Activated T-helper 17 cell treated with anti-CD3 and anti-CD28 coated beads, Interleukin-2, amount 50 U/mL, for 72 hours (primary cell): ENCODE data around the gene CACNB2. TPM values are rescaled to one million over a fixed set of nuclear protein-coding genes. Genes with fewer than 3 reads are reported as not detected.
"Not testable (repeated sequence)": the region's sequence is repeated elsewhere in the genome, so short reads cannot be mapped to it uniquely, and the experiment has no call there.

Source experiments
- ATAC-seq: fragments of 150-1000 bp; cut with Tn5 transposase; replicated peaks from 2 replicates; pipeline ENCODE4 v1.10.0; 2021; ENCODE audit warnings: mild to moderate bottlenecking, moderate library complexity
- H3K27ac Mint-ChIP-seq: one replicate; pipeline ENCODE4 v1.8.0; 2022; ENCODE audit warnings: mixed read lengths
- H3K27me3 Mint-ChIP-seq: one replicate; pipeline ENCODE4 v1.8.0; 2022; ENCODE audit warnings: mixed read lengths
- H3K36me3 Mint-ChIP-seq: one replicate; pipeline ENCODE4 v1.8.0; 2022; ENCODE audit warnings: low read depth, mild to moderate bottlenecking, mixed read lengths
- H3K4me1 Mint-ChIP-seq: one replicate; pipeline ENCODE4 v1.8.0; 2022; ENCODE audit warnings: mixed read lengths
- H3K4me3 Mint-ChIP-seq: one replicate; pipeline ENCODE4 v1.8.0; 2022; ENCODE audit warnings: mild to moderate bottlenecking, mixed read lengths
- H3K9me3 Mint-ChIP-seq: one replicate; pipeline ENCODE4 v1.8.0; 2022; ENCODE audit warnings: mixed read lengths
- total RNA-seq, 2 donors: library from RNA; stranded (reverse); gene quantifications; one replicate each; pipeline ENCODE4 v1.2.3, GENCODE V29; 2022

The CACNB2 gene
- total RNA-seq, 2 donors from 2014 or later: not detected

DNA sequence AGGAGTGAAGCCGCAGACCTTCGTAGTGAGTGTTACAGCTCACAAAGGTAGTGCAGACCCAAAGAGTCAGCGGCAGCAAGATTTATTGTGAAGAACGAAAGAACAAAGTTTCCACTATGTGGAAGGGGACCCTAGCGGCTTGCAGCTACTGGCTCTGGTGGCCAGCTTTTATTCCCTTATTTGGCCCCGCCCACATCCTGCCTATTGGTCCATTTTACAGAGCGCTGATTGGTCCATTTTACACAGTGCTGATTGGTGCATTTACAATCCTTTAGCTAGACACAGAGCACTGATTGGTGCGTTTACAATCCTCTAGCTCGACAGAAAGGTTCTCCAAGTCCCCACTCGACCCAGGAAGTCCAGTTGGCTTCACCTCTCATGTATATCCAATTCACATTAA lies 446.4 kb downstream of the CACNB2 start:
- not testable (repeated sequence) for H3K27me3 Mint-ChIP-seq, H3K9me3 Mint-ChIP-seq
- peaks cover 79% of the 10 kb centered on the region for H3K36me3 Mint-ChIP-seq

DNA sequence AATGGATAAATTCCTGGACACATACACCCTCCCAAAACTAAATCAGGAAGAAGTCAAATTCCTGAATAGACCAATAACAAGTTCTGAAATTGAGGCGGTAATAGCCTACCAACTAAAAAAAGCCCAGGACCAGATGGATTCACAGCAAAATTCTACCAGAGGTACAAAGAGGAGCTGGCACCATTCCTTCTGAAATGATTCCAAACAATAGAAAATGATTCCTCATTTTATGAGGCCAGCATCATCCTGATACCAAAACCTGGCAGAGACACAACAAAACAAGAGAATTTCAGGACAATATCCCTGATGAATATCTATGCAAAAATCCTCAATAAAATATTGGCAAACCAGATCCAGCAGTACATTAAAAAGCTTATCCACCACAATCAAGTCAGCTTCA lies 450.9 kb downstream of the CACNB2 start:
- not testable (repeated sequence) for H3K27ac Mint-ChIP-seq, H3K4me3 Mint-ChIP-seq, H3K4me1 Mint-ChIP-seq, ATAC-seq, H3K9me3 Mint-ChIP-seq, H3K27me3 Mint-ChIP-seq
- H3K36me3 Mint-ChIP-seq: peaks cover 92% of the 10 kb centered on the region

More for the DNA sequence above, 446.4 kb downstream of the CACNB2 start:
- peaks cover 11% of the 10 kb centered on the region for H3K4me1 Mint-ChIP-seq
- ATAC-seq, H3K27ac Mint-ChIP-seq, H3K4me3 Mint-ChIP-seq: not testable (repeated sequence)

Other genes with a start within 250 kb of the CACNB2 start
- not detected for gene SLC39A12, start 188.5 kb upstream of the CACNB2 start, total RNA-seq